HG03196 (cell line): ENCODE measurements around the gene PRKACA.
A peak's percentile ranks its signal among the peaks of the same experiment; 100 is the strongest.

Source experiments
- ATAC-seq: cut with Tn5 transposase; IDR thresholded peaks from one replicate; pipeline ENCODE4 v1.9.1; 2021; ENCODE audit not compliant: unreplicated experiment

PRKACA gene

DNA sequence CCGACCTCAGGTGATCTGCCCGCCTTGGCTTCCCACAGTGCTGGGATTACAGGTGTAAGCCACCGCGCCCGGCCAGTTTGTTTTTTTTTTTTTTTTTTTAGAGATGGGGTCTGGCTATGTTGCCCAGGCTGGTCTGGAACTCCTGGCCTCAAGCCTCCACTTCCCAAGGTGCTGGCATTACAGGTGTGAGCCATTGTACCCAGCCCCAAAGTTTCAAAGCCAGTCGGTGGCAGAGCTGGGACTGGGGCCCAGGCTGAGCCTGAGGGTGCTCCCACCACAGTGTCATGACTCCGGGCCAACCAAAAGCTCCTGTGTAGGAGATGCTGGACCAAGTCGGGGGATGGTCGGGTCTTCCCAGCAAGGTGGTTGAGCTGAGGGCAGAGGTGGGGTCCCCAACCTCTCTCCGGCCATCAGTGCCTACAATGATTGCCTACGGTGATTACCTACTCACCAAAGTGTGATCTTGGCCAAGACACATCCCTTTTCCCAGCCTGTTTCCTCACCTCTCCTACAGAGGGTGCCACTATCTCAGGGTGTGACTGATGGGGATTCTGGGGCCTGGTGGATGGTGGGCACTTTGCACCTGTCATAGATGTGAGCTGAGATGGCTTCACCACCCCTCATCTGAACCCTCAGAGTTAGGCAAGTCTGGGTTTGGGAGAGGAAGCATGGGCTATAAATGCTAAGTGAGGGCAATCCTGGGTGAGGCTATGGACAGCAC lies 21.1 kb downstream of the PRKACA start:
- no peak for ATAC-seq

DNA sequence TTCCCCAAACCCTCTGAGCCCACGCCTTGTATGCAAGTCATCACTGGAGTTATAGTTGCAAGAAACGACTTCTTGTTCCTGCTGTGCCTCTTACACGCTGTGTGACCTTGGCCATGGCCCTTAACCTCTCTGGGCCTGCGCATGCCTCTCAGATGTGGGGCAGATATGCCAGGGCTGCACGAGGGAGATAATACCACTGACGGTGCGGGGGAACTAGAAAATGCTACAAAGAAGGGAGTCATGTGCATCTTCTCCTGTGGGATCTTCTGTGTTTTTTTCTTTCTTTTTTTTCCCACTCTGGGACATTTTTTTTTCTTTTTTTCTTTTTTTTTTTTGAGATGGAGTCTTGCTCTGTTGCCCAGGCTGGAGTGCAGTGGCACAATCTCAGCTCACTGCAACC lies 22.7 kb downstream of the PRKACA start:
- no peak for ATAC-seq

DNA sequence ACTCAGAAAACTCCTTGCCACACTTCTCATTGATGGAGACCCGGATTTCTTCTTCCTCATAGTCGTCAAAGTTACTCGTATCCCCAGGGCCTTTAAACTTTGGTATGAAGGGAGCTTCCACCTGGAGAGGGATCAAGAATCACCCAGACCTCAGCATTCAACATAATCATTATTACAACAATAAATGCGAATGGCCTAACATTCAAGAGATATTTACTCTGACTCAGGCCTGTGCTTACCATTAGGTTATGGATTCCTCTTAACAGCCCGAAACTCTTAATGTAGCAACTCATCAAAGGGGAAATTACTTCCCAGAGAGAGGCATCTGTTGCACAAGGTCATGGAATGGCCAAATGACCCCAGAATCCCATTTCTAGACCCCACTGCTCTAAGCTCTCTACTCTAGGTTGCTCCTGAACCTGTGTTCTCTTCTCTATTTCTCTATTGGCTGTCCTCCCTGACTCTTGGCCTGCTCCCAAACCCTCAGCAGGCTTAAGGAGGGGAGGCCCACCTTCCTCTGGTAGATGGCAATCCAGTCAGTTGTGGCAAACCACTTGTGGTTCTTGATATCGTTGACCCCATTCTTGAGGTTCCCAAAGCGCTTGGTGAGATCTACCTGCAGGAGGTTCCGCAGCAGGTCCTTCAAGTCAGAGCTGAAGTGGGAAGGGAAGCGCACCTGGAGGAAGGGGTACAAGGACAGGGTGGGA lies 24.3 kb downstream of the PRKACA start:
- no peak for ATAC-seq

DNA sequence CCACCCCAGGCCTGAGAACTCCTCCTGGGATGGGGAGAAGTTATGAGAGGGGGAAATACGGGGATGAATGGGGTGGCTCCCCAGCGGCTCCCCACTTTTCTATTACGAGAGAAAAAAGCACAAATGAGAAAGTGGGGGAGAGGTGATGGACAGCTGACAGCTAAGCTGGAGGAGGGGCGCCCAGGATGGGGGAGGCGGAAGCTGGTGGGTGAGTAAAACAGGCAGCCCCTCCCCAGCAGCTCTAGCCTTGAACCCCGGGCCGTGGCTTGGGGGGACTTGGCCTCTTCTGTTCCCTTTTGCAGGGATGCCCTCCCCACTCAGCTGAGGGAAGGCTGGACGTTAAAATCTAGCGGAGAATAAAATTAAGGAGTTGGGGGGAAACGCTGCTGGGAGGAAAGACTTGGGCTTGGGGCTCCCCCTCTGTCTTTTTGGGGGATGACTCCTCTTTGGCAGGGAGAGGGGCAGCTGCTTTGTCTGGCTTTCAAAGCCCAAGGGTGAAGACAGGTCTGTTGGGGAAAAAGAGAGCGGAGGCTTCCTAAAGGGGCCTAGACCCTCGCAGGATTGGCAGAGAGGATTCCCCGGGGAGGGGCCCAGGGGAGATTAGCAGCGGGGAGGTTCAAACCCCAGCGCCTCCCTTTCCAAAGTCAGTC lies 25.6 kb downstream of the PRKACA start:
- peak; percentile 17 for ATAC-seq

DNA sequence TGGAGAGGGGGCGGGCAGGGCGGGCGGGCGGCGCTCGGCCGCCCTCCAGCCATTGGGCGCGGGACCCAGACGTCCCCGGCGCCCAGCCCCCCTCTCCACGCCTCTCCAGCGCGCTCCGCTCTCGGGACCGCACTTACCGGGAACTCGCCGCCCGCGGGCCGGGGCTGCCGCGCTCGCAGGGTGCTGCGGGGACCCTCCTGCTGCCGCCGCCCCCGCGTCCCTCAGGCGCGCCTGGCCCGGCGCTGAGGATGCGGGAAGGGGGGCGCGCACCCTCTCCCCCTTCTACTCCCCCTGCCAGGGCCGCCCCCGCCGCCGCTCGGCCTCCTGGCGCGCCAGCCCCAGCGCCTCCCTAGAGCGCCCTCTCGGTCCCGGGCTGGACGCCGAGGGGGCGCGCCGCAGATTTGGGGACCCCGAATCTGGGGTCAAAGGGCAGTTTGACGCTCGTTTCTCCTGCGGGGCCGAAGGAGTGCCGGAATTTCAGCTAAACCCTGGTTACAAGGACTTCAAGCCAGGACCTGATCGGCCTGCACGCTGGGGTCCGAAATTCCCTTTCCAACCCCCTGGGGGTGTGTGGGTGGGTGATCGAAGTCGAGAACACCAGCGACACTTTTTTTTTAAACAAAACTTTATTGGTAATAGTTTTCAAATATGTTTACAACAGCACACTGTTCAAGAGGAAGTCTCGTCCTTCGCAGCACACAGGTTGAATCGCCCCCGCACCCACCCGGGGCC lies 26.3 kb downstream of the PRKACA start:
- peak; percentile 56 for ATAC-seq

DNA sequence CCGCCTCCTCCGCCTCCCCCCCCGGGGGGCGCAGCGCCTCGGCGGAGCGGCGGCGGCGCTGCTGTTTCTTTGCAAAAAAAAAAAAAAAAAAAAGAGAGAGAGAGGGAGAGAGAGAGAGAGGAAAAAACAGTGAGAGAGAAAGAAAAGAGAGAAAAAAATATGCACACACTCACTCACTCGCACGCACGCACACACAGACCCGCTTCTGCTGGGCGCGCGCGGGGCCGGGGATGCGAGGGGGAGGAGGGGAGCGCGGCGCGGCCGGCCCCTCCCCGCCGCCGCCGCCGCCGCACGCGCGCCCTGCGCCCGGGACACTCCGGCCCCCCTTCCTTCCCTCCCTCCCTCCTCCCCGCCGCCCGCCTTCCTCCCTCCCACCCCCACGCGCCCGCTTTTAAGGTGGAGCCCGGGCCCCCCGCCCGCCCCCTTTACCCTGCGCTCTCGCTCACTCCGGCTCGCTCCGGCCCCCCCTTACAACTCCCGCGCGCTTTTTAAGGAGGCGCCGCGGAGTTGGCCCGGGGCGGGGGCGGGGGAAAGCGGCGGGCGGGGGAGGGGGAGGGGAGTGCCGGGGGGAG lies 27.0 kb downstream of the PRKACA start, which contains the start of gene SAMD1:
Gene SAMD1, minus strand, starts transcription at position 243 of the 572 bp plus-strand sequence.
- ATAC-seq: peak; percentile 30

DNA sequence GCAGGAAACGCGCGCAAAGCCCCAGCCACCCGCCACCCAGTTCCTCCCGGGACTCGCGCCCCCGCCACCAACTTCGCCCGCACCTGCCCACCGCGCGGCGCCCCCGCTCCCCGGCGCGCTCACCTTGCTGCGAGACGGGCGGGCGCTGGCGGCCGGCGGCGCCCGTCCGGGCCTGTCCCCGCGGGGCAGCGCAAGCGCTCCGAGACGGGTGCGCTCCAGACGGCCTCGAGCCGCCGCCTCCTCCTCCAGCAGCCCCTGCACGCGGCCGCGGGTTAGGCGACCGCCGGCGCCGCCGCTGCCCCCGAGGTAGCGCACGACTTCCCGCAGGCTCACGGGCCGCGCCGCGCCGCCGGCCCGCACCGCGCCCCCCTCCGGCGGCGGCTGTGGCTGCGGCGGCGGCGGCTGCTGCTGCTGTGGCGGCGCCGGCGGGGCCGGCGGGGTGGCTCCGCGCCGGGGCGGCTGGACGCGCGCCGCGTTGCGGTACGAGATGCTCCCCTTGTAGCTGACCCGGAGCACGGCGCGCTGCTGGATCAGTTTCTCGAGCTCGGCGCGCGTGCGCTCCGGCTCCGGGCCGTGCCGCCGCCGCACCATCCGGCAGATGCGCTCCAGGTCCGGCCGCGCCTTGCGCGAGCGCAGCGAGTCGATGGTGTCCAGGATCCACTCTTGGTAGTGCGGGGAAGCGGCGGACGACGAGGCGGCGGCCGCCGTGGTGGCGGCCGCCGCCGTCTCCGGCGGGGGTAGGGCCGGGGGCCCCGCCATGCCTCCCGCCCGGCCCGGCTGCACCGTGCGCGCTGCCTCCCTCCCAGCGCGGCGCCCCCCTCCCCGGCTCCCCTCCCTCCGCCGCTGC lies 27.7 kb downstream of the PRKACA start:
- no peak for ATAC-seq

DNA sequence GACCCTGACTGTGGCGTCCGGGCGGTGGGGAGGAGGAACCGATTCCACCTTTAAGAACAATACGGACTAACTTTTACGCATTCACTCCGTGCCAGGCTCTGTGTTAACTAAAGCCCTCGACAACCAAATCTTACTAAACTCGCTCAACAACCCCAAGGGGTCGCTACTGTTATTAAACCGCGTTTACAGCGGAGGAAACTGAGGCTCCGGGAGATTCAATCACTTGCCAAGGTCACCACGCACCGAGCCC lies 28.2 kb downstream of the PRKACA start:
- ATAC-seq: no peak

DNA sequence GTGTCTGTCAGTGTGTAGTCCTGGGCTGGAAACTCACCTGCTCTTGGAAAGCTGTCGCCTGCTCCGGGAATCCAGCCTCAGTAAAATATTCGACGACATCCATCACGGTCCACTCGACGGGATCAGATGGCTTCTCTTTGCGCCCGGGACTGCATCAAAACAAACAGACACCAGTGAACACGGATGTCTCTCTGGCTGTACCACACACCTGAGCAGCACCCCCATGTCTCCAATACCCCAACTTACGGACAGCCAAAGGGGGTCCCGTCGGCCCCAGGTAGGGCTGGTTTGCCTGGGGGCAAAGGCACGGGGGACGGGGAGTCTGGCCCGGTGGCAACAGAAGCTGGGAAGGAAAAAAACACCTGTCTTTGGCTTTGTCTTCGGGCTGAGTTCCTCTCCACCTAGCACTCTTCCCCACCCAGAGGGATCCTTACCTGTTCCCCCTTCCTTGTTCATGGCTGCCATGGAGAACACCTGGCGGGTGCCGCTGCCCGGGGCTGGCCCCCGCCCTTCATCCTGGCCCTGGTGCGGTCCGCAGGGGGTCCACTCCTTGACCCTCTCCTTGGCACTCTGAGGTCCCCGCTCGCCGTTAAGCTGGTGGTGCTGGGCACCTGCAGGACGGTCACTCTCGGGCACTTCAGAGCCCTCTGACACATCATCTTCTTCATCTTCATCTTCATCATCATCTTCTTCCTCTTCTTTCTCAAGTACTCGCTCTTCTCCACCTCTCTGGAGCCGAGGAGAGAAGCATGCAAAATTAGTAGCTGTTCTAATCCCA lies 28.7 kb downstream of the PRKACA start:
- no peak for ATAC-seq

DNA sequence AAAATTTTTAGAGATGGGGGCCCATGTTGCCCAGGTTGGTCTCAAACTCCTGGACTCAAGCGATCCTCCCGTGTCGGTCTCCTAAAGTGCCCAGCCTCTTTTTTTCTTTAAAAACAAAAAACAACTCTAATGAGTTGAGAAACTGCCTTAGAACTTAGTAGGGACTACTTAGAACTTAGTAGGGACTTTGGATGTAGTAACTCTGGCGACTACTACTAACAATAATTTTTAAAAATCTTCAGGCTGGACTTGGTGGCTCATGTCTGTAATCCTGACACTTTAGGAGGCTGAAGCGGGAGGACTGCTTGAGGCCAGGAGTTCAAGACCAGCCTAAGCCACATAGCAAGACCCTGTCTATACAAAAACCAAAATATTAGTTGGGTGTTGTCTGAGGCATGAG lies 31.5 kb downstream of the PRKACA start:
- no peak for ATAC-seq

DNA sequence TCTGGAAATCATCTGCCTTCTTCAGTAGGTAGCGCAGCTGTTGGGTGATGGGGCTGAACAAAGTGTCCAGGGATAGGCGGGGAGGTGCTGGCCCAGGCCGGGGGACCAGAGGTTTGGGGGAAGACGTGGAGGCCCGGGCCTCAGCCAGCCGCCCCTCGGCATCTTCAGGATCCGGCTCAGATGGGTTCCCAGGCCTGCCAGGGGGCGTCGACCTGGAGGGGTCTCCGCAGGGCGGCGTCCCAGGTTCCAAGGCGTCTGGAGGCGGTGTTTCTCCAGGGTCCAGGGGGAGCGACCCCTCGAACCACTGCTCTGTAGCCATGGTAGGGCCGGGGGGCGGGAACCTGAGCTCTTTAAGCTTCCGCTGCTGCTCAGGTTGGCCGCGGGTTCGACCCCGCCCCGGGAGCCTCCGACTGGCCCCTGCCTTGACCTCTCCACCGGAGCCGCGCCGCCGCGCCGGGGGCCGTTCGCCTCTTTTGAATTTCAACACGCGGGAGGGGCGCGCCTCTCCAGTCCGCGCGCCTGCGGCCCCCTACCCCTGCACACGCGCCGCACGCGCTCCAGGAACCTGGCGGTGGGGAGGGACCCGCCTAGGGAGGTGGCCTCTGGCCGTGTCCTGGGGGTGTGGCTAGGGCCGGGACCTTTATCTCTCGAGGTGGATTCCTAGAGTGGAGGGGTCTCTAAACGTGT lies 32.1 kb downstream of the PRKACA start, which contains the start of gene C19orf67:
Gene C19orf67, minus strand, starts transcription at position 475 of the 687 bp plus-strand sequence. Its CDS starts 156 bp downstream, at position 319.
- ATAC-seq: no peak

DNA sequence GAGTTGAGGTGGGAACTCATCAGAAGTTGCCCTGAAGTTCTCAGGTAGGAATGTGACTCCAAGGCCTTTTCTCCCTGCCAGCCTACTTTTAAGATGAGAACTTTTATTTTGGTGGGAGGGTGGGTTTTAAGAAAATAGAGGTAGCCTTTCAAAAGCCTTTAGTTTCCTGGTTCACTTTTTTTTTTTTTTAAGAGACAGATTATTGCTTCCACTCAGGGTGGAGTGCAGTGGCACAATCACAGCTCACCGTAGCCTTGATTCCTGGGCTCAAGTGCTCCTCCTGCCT lies 34.9 kb downstream of the PRKACA start:
- ATAC-seq: no peak

DNA sequence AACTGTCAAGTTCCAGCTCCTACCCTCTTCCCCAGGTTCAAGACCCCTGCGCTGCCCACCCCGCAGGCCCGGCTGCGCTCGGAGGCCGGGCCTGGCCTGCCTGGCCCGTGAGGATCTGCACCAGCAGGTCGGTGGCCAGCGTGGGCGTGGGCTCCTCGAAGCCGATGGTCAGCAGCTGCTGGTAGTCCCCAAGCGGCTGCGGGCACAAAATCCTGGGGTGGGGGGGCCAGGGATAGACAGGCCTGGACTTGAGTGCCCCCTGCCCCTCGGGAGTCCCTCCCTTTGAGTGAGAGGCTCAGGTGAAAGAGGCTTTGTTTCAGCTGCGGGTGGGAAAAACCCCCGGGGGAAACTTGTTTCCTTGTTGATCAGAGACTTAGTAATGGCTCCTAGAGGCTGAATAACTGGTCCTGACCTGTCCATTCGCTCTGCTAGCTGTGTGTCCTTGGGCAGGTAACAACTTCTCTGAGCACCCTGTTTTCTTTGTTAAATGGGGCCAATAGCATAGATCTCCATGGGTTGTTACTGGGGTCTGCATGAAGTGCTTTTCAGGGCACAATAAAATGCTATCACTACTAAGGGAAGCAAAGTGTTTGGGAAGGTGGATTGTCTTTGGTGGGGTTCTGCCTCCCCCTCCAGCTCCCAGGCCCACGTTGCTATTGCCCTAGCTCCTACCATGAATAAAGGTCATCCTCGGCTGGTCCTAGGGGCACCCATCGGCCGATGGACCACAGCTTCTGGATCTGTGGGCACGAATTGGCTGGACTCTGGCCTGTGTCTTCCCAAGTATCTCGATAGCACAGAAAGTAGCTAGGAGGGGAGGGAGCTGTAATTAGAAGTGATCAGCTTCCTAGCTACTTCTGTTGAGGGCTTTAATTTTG lies 35.5 kb downstream of the PRKACA start:
- ATAC-seq: peak; percentile 21

DNA sequence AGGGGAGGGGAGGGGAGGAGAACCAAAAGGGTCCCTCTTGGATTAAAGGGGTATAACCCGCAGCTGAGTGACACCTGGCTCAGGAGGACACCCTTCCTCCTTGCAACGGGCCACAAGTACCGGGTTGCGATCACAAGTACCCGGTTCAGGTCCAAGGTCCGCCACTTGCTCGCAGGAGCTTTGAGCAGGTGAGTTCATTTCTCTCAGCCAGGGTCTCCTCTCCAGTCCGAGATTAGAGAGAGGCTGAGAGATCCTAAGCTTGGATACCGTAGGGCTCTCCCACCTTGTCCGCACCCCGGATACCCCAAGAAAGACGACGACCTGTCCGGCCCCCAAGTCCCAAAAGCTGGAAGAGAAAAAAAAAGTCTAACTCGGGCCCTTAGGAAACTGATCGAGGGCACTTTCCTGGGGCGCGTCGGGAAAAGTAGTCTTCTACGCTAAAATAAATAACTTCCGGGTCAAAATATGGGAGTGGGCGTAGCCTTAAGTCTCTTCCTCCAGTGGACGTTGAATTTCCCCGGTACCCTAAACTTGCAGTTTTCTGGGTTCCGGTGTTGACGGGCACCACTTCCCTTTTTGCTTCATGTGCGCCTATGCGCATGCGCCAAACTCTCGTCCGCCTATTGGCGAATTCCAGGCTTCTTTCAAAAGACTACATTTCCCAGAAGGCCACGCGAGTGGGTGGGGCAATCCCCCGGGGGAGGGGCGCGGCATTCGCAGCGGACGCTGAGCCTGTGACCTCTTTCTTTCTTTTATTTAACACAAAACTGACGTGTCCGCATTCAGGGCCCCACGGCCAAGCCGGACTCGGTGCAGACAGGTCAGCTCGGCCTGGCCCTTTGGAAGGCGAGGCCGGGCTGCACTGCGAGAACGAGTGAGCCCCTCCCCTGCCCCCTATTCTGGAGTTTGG lies 36.4 kb downstream of the PRKACA start:
- ATAC-seq: peak; percentile 83

DNA sequence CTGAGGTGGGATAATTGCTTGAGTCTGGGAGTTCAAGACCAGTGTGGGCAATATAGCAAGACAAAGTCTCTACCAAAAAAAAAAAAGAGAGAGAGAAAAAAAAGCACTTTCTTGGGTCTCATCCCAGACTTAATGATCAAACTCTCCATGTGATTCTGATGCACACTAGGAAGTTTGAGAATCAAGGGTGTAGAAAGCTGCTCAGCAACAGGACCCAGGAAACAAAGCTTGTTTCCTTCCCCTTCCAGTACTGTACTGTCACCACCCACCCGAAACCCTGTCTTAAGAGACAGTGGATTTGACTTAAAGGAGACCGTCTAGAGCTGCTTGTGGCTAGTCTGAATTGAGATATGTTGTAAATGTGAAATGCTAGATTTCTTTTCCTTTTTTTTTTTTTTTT lies 39.2 kb downstream of the PRKACA start:
- no peak for ATAC-seq

DNA sequence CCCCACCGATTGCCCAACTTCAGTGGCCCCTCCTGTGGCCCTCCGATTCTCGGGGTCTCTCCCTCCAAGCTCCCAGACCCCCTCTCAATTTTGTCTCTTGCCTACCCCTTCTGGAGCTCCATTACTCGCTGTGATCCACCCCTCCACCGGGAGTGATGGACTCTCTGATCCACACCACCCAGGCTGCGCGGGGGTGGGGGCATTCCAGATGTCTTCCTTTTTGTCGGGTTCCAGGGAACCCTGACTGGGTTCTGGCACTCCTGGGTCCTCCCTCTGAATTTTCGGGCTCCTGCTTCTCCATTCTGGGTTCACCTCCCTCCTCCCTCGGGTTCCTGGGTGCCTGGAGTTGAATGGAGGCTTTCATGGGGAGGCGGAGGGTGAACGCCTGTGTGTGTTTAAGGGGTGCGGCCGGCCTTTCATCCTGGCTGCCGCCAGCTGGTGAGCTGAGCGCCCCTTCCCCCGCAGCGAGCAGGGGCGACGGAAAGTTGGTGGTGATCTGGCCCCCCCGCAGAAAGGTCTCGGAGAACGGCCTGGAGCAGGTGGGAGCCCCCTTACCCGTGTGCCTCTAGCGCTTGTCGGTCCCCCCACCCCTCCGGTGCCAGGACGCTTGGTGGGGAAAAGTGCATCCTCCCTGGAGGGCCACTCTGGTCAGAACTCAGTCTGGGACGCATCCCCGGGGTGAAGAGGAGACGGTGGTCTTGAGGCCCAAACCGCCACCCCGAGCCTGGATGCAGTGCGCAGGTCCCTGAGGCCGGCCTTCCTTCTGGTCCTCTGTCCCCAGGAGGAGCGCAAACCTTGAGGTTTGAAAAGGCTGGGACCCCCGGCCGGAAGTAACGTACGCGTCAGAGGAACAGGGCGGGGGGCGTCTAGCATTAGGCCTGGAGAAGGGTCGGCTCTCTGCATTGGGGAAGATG lies 43.4 kb downstream of the PRKACA start:
- ATAC-seq: no peak
